ENCODE data around the gene NUP98.

NUP98 gene

GRCh38 chr11:3641191-3641590, 156.2 kb downstream of the NUP98 start:
- no peak for DNase-seq (ENCODE audit: low read depth)

DNA sequence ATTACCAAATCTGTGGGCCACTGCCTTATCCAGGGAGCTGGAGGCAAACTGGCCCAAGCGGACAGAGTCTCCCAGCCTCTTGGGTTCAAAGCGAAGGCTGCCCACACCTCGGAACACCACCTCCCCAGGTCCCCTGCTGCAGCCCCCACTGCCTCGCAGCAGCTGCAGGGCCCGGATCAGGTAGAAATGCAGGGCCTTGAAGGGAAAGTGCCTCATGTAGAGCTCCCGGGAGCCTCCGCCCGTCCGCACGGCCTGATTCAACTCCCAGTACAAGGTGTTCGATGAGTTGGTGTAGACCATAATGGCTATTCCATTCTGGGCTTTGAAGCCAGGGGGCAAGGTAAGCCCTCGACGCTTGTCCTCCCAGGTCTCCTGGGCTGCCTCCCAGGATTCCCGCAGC, 157.5 kb downstream of the NUP98 start:
- DNase-seq (ENCODE audit: low read depth), result no peak

DNA sequence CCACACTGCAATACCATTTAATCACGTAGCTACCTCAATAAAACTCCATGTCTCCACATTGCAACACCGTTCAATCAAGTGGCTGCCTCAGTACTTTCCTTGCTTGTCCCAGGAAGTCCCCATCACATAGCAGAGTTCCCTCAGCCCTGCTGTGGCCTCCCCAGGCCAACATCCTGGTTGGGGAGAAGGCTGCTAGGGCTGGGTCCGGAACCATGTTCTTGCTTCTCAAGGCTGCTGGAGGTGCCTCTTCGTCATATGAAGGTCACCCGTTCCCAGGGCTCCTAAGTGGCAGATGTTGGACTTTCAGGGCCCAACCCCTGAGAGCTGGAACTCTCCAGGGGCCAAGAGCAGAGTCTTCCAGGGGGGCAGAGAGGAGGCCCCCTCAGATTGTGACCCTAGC, 158.8 kb downstream of the NUP98 start:
- no peak for DNase-seq (ENCODE audit: low read depth)

DNA sequence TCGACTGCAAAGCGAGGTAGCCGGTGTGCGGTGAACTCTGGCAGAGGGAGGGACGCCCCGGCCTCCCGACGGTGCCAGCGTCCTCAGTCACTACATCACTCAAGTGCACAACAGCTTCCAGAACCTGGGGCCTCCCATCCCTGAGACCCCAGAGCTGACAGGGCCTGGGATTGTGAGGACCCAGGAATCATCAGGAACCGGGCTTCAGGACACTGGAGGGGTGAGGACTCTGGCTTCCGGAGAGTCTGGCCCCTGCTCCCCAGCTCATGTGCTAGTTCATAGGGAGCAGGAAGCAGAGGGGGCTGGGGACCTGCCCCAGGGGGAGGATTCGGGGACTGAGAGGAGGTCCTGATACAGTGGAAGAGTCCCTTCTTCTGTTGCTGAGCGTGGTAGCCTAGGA, 160.2 kb downstream of the NUP98 start:
- no peak for DNase-seq (ENCODE audit: low read depth)

DNA sequence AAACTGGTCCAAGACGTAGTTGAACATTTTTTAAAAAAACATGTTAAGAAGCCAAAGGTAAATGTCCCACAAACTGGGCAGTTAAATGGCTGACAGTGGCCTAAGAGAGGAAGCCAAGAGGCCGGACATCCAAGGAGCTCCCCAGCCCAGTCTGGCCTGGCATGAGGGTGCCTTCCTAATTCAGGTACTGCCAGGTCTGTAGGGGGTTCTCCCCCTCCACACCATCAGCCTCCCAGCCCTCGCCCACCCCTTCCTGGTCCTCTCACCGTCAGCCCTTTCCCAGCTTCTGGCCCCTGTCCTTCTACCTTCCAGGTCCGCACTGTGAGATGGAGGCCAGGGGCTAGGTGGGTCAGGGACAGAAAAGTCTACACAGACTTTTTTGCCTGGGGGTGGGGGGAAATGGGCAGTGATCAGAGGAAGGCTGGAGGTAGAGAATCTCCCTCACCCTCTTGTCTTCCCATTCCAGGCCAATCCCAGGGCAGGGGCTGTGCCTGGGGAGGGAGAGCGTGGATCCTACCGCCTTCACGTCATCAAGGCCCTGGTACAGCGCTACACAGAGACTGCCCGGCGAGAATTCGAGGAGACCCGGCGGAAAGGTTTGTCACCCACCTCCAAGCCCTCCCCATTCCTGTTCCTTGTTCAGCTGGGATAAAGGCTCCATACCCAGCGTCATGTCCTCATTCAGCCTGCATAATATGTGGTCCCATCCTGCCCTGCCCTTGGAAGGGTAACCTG, 161.5 kb downstream of the NUP98 start:
- no peak for DNase-seq (ENCODE audit: low read depth)

DNA sequence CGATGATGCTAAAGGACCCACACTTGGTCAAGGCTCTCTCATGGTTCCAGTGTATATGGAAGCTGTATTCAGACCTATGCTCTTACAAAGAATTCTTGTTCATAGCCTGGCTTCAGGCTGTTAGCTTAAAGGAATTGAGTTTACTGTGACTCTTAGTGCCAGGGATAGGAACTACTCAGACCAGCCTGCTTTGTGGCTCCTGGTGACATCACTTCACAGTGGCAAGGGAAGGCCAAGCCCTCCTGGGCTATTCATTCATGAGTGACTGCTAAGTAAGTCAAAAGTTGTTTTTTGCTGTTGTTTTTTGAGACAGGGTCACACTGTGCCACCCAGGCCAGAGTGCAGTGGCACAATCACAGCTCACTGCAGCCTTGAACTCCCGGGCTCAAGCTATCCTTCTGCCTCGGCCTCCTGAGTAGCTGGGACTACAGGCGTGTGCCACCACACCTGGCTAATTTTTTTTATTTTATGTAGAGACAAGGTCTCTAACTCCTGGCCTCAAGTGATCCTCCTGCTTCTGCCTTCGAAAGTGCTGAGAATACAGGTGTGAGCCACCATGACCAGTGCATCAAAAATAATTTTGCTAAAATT, 165.2 kb downstream of the NUP98 start:
- DNase-seq (ENCODE audit: low read depth), result no peak

- DNase-seq (ENCODE audit: low read depth), result no peak
Measured at GRCh38 chr11:3631331-3631730, 166.0 kb downstream of the NUP98 start.

- DNase-seq (ENCODE audit: low read depth), result no peak
Measured at GRCh38 chr11:3627291-3627690, 170.1 kb downstream of the NUP98 start.

DNA sequence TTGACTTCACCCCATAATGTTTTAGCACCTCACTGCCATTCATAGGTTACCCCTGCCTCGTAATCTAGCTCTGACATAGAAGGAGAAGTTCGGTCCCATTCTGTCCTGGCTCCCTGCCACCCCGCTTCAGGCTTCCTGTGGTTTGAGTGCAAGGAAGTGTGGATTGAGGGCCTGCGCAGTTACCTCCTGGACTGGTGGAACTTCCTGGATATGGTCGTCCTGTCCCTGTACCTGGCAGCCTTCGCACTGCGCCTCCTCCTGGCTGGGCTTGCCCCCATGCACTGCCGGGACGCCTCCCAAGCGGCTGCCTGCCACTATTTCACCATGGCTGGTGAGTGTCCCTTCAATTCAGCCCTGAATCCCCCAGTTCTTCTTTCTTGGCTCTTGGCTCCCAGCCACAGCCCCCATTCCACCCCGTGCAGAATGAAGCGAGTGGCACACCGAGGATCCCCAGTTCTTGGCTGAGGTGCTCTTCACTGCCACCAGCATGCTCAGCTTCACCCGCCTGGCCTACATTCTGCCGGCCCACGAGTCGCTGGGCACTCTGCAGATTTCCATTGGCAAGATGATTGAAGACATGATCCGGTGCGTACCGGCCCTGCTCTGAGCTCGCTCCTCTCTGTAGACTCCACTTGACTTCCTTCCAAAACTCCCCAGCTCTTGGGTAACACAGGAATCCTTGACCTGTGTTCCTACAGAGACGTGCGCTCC, 170.9 kb downstream of the NUP98 start:
- DNase-seq (ENCODE audit: low read depth), result no peak

All from activated T-cell treated with anti-CD3 and anti-CD28 coated beads for 48 hours (primary cell).